Uterus (tissue), 2 donors: ENCODE results near the gene CCL17.

Experiments used
- CTCF ChIP-seq, 4 experiments: fragments of 200-600 bp in 2 of 4; fragments of 450-650 bp in 2 of 4; sonication (generic) in 2 of 4; IDR thresholded peaks; one replicate each; pipeline ENCODE4 v1.5.1; 2016 to 2019; ENCODE audit warnings: antibody characterized with exemption in 4 of 4, mild to moderate bottlenecking in 2 of 4, moderate library complexity in 1 of 4
- POLR2A ChIP-seq, 2 donors: fragments of 450-650 bp; IDR thresholded peaks; one replicate each; pipeline ENCODE4 v1.6.1; 2016; ENCODE audit warnings: antibody characterized with exemption in 2 of 2, mild to moderate bottlenecking in 1 of 2, moderate library complexity in 1 of 2

GRCh38 chr16:57394444-57394843, 10.1 kb upstream of the CCL17 start:
- TF ChIP-seq CTCF (IDR thresholded peaks at IDR 0.05) (no peak), POLR2A (IDR thresholded peaks at IDR 0.05) (no peak)
